ENCODE data around the gene FRMD4A.
"Not testable (repeated sequence)": the region's sequence is repeated elsewhere in the genome, so short reads cannot be mapped to it uniquely, and the experiment has no call there.

The FRMD4A gene

DNA sequence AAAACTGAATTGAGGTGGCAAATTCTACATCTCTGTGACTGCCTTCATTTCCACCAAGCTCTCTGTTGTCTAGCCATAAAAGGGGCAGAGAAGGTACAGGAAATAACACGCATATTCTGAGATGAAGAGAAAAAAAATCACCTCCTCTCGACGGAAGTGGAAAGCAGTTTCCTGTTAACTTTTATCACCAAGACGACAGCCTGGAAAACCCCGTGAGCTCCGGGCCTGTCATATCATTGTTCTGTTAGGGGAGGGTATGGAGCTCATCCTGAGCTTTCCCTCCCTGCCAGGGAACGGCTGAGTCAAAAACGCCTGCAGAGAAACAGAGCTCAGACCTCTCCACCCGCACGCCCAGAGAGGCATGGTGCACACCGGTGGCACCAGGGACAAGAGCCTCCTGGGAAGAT, 543.7 kb downstream of the FRMD4A start:
- no peak for DNase-seq (ENCODE audit: low spot score)

DNA sequence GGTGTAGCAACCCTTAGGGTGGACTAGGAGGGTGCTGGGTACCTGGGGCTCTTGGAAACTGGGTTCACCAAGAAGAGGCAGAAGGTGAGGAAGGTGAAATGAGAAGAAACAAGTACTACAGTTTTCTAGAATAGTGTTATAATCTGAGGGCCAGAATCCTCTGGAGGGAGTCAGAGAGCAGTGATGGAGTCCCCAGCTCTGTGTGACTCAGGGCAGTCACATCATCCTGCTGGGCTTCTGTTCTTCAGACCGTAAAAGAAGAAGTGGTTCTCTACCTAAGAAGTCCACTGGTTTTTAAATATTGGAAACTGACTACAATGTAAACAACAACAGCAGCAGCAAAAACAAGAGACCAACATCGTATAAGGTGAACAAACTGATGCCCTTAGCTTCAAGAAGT, 546.7 kb downstream of the FRMD4A start:
- DNase-seq (ENCODE audit: low spot score), result no peak

DNA sequence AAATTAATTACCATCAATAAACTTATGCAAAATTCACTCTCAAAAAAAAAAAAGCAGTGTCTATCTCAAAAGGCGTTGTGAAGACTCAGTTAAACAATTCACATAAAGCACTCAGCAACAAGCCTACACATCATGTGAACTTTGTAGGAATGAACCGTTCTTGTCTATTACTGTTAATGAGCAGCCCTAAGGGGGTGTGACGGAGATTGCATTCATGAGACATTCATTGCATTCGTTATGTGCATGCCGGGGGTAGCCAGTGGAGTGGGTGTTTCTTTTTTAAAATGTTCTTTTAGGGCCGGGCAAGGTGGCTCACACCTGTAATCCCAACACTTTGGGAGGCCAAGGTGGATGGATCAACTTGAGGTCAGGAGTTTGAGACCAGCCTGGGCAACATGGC, 551.0 kb downstream of the FRMD4A start:
- DNase-seq (ENCODE audit: low spot score), result no peak

DNA sequence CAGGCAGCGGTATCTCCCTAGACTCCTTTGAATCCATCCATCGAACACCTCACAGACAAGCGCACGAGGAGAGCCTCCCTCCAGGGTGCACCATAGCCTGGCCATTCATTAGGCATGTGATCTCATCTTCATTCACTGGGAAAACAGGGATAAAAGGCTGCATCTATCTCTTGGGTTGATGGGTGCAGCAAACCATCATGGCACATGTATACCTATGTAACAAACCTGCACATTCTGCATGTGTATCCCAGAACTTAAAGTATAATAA, 552.1 kb downstream of the FRMD4A start:
- DNase-seq (ENCODE audit: low spot score), result not testable (repeated sequence)

DNA sequence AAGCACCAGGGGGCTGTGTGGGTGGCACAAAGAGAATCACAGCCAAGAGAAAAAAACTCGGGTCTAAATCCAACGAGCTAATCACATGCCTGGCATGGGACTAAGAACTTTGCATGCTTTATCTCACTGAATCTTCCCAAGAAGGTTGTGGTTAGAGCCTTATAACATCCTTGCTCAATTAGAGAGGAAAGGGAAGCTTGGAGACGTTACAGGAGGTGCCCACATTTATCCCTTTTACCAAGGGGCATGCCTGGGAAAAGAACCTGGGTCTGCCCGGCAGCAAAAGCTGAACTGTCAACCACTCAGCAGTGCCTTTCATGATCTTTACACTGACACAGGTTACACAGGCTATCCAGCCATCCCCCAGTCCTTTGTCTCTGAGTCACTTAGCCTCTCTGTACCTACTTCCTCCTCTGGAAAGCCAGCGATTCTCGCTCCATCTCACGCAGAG, 553.8 kb downstream of the FRMD4A start:
- DNase-seq (ENCODE audit: low spot score), result peak; percentile 57

DNA sequence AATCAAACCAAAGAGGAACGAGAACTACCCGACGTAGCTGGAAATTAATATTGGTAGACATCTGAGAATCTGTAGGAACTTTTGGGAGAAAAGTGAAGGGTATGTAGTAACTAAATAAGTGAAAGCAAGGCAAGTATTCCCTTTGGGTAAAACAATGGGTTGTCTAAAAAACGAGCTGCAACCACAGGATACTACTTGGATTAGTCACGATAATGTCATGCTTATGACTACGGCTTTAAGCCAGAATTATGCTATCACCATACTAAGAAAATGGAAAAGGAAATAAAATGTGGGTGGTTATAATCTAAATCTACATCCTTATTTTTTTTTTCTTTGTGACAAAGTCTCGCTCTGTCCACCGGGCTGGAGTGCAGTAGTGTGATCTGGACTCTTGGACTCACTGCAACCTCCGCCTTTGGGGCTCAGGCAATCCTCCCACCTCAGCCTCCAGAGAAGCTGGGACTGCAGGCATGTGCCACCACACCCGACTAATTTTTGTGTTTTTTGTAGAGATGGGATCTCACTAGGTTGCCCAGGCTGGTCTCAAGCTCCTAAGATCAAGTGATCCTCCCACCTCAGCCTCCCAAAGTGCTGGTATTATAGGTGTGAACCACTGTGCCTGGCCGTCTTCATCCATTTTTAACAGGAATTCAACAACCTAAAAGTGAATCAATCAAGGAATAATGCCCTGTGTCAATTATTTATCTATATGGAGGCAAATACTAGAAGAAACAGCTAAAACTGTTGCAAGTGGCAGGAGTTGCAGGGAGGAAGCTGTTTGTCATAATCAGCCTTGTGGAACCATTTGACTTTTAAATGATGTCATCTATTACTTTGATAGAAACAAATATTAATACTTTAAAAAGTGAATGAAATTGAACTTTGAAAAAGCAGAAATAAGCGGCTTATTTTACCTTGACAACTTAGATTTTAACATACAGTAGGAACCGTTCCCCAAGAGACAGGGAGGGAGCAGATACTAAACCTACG, 554.6 kb downstream of the FRMD4A start:
- DNase-seq (ENCODE audit: low spot score), result peak; percentile 83

DNA sequence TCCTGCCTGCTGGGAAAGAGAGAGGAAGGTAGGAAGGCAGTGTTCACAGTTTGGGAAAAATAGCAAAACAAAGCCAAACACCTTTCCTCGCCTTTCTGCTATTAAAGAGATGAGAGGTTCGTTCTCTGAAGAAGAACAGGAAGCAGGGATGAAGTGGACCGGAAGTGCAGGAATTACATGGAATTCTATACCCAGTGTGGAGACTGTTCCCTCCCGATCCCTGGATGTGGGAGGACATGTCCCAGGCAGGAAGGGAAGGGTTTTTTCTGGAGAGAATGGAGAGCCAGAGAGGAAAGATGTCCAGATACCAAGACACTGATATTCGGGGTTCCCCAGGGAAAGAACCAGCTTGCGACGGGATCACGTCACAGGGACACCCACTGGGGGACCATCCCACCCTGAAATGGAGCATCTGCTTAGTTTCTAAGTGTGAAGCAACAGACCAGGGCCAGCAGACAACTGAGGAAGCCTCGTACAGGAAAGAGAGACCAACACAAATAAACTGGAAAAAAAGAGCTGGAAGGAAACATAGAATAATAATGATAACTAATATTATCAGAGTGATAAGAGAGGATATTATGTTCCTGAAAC, 556.3 kb downstream of the FRMD4A start:
- no peak for DNase-seq (ENCODE audit: low spot score)

DNA sequence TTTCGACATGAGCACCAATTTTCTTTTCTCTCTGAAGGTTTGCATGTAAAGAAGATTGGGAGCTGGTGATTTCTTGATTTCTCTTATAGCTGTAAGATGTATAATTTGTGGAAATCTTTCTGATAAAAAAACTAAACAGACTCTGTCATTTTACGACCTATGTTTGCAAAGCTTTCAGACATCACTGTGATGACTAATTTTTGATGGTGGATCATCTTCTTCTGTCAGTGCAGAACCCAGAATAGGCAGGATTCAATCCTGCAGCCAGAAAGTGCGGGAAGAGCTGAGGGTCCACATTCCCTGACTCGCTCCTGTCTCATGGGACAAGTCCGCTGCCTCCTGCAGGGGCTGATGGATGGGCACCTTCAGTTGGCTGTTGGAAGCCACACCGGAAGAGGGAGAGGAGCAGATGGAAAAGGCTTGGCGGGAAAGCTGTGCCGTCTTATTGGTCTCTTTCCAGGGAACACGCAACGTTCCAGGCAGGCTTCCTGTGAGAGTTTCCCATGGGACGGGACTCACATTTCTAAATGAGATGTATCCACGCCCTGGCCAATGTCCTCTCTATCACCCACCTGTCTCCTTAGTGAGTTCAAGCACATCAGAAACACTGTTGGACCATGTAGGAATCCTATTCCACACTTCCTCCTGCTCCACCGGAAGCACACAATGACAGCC, 557.1 kb downstream of the FRMD4A start:
- DNase-seq (ENCODE audit: low spot score), result no peak

DNA sequence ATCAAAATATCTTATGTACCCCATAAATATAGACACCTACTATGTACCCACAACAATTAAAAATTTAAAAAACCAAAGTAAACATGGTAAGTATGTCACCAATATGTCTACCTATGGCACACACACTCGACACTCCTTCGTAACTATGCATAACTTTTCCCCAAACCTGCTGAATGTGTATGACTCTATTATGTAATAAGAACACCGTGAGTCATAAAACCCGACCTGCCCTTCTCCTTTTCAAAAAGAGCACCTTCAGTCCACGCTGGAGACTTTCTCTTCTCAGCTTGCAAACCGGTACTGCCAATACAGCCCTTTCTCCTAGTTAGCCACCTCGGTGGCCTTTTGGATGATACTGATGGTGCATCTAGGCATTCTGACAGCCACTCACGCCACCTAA, 557.7 kb downstream of the FRMD4A start:
- no peak for DNase-seq (ENCODE audit: low spot score)

DNA sequence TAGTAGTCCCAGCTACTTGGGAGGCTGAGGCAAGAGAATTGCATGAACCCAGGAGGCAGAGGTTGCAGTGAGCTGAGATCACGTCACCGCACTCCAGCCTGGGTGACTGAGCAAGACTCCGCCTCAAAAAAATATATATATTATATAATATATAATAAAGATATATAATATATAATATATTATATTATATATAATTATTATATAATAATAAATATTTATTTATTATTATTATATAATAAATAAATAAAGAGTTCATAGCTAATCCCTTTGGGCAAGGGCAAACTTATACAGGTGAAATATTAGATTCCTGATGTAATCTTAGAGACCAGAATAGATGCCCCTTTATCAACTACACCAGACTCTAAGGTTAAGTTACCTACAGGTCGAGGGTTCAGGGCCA, 558.7 kb downstream of the FRMD4A start:
- DNase-seq (ENCODE audit: low spot score), result no peak

DNA sequence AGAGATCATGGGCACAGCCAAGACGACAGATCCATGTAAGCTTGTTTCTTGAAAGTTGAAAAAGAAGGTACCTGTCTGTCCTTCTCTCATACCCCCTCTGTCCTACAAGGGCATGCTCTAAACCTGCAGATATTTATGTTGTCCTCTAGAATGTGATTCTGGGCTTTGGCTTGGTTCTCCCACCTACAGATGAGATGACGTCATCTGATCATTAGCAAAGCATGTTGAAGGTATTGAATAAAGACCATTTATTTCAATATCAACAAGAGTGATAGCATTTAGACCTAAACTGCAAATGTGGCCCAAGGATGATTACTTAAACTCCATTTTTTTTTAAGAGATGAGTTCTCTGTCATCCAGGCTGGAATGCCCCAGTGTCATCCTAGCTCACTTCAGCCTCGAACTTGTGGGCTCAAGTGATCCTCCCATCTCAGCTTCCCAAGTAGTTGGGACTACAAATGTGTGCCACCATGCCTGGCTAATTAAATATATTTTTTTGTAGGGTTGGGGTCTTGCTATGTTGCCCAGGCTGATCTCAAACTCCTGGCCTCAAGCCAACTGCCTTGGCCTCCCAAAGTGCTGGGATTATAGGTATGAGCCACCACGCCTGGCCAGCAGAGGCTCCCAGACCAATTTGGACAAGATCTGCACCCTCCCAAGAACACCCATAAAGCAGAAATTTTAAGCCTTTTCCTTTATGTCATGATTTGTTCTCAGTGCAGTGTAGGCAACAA, 559.8 kb downstream of the FRMD4A start:
- no peak for DNase-seq (ENCODE audit: low spot score)

DNA sequence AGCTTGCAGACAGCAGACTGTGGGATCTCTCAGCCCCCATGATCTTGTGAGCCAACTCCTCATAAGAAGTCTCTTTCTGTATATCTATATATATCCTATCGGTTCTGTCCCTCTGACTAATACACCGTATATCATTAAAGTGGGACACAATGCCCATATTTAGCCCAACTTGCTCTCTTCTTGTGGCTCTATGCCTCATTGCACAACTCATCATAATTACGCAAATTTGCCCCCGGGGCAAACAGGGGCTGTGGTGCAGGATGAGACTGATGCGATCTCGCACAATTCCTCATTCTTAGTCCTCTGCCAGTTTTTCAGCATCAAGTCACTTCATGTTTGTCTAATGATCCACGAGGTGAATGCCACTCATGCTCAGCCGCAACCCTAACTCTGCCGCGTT, 560.8 kb downstream of the FRMD4A start:
- no peak for DNase-seq (ENCODE audit: low spot score)

DNA sequence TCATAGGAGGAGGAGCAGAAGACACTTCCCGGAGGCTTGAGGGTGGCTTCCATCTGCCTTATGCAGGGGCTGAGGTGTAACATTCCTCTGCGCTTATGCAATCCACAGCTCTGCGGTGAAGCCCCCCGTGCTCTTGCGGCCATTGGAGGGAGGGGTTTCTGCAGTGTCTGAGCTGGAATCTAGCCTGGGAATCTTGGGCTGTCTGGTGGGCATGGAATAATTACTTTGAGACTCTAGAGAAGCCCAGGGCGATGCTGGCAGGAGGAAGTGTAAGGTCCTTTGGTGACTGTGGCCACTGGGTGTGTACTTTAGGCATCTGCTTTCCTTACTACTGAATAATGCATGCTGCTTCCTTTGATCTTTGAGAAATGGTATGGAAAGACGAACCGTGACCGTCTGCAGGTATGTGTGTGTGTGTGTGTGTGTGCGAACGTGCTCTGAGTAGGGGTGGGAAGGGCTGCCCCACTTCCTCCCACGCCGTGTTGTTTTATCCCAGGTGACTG, 563.0 kb downstream of the FRMD4A start:
- no peak for DNase-seq (ENCODE audit: low spot score)

DNA sequence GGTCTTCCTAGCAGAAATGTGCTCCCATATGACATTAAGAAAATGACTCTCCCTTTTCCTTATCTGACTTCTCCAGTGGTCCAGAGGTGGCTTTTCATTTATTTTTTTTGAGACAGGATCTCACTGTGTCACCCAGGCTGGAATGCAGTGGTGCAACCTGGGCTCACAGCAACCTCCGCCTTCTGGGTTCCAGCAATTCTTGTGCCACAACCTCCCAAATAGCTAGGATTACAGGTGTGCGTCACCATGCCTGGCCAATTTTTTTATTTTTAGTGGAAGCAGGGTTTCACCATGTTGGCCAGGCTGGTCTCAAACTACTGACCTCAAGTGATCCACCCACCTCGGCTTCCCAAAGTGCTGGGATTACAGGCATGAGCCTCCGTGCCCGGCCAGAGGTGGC, 563.6 kb downstream of the FRMD4A start:
- DNase-seq (ENCODE audit: low spot score), result not testable (repeated sequence)

DNA sequence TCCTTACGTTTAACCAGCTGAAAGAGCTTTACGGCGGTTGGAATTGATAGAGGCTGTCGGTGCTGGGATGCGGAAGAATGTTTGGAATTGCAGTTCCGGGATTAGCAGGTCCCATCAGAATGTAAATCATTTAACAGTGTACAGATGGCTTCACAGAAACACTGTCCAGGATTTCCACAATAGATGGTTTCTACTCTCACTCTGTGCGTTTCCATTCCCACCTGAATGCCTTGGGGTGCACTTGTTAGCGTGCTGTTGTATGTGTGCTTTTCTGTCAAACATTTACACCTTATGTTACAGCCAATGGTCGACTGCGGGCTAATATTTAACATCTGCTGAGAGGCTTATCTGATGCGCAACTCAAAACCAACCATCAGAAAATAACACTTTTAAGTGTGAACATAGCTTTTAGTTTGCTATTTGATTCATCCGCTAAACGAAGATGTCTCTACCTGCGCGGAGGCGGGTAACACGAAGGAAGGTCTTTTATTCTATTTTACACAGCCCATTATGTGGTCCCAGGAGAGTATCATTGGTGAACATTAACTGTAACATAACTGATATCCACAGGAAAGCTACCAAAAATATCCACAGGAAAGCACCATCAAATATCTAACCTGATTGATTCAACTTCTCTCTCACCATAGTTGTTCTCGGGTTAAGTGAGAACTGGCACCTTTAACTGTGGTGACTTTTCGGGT, 564.9 kb downstream of the FRMD4A start:
- no peak for DNase-seq (ENCODE audit: low spot score)

DNA sequence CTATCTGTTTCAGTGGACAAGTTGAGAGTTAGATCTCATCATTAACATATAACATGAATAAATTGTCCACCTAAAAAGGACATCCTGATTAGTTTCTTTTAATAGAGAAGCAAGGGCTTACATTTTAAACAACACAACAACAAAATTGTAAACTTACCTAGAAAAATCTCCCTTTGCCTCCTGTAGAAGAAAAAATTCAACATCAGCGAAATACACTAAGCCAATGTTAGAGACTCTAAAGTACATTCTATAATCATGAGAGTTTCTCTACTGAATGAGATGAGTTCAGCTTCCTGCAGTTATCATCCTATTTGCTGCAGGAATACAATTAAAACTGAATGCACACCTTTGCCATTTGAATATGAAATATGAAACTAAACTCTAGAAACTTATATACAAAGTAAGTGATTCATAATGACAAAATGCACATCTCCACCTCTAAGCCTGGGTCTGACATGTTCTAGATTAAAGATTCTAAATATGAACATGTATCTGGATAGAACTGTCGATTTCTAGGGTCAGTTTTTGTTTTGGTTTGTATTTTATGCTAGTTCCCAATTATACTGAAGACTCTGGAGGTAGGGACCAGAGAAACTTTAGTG, 569.1 kb downstream of the FRMD4A start:
- no peak for DNase-seq (ENCODE audit: low spot score)

DNA sequence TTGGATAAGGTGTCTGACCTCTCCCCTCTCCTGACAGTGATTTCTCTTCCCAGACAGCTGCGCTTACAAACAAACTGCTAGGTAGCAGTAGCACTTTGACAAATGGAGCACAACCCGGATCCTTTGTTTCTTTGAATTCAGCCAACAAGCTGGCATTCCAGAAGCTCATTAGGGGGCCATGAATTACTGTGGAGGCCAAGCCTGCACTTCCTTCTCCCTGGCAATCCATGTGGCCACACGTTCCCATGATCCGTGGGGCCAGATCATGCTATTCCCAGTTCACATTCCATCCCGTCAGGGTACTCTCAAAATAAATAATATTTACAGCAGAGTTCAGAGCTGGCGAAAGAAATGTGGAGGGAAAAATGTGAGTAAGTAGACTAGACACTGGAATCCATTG, 571.6 kb downstream of the FRMD4A start:
- DNase-seq (ENCODE audit: low spot score), result no peak

DNA sequence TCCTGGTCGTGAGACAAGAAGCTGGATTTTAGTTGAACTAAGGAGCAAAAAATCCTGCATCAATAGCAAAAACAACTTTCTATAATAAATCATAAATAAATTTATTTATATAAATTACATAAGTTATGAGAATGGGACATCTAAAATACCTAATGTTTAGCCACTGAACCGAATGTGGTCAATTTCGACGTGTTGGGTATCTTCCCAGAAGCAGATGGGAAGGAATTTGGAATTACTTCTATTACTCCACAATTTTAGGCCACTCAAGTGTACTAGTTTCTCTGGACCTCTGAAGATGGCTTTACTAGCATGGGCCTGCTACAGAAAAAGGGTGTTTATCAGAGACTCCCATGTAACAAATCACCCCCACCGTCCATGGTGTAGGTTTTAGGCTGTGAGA, 572.0 kb downstream of the FRMD4A start:
- DNase-seq (ENCODE audit: low spot score), result peak; percentile 24

DNA sequence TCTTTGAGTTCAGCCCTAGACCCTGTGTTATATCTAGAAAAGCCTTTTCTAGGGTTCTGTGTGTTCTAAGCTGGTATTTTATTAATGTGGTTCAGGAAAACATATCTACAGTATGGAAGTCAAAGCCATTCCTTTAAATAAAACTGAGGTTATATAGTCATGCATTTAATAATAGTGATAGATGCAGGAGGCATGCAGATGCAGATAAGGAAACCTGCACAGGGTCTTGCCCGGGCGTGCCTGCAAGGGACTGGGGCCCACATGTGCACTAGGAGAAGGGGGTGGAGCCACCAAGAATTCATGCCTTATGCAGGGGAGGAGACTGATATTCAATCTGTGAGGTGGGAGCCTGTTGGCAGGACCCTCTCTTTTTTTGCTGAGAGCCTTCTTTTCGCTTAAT, 572.4 kb downstream of the FRMD4A start:
- DNase-seq (ENCODE audit: low spot score), result peak; percentile 39

DNA sequence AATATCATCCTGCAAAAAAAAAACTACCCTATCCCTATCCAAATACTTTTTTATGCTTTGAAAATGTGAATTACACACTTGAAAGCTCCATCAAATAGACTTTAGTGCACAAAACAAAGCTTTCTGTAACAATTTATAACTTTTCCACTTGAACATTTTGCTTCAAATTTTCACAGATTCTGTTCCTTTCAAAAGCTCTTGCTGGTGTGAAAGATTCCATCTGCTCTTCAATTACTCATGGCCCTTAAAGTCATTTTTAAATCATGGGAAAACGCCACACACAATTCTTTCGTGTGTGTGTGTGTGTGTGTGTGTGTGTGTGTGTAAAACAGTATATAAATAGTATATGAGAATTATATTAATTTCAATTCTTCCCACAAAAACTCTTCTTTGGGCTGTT, 576.4 kb downstream of the FRMD4A start:
- no peak for DNase-seq (ENCODE audit: low spot score)

DNA sequence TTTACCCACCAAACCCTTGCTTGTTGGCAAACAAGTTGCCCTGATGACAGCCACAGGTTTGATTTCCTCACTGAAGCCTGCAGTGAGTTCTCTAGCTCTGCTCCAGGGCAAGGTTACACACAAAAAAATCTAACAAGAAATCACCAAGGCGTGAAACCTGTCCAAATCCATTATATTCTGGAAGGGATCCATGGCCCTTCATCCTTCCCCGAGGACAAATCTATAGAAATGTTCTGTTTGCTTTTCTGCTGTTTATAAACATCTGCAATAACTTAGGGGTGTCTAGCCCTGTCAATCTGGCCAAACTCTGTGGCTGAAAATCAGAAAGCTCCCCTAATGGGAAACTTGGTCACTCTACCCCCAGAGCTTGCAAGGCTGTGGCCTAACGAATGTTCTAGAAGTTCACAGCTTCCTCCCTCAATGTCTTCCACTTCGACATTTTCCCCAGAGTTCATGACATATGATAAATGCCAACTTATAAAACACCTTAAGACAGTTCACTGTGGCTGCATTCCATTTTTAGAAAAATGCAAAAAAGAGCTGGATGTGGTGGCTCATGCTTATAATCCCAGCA, 579.4 kb downstream of the FRMD4A start:
- DNase-seq (ENCODE audit: low spot score), result no peak
